ENCODE measurements around the gene VAV3.

Gene VAV3

GRCh38 chr1:107625405-107626029 lies 339.5 kb downstream of the VAV3 start:
- DNase-seq: no peak

- no peak for DNase-seq
These were observed 341.5 kb downstream of the VAV3 start for GRCh38 chr1:107623431-107623830.

- no peak for DNase-seq
These were observed 342.0 kb downstream of the VAV3 start for GRCh38 chr1:107622966-107623365.

GRCh38 chr1:107622535-107622934 lies 342.4 kb downstream of the VAV3 start:
- no peak for DNase-seq

GRCh38 chr1:107620753-107621152 lies 344.2 kb downstream of the VAV3 start:
- no peak for DNase-seq

GRCh38 chr1:107618539-107618938 lies 346.4 kb downstream of the VAV3 start:
- DNase-seq: no peak

GRCh38 chr1:107617921-107618320 lies 347.1 kb downstream of the VAV3 start:
- no peak for DNase-seq

- DNase-seq: no peak
These were observed 347.5 kb downstream of the VAV3 start for GRCh38 chr1:107617456-107617855.

GRCh38 chr1:107609808-107610207 lies 355.2 kb downstream of the VAV3 start:
- no peak for DNase-seq

GRCh38 chr1:107604825-107605224 lies 360.2 kb downstream of the VAV3 start:
- DNase-seq: no peak

- DNase-seq: no peak
These were observed 364.3 kb downstream of the VAV3 start for GRCh38 chr1:107600607-107601160.

GRCh38 chr1:107599220-107599619 lies 365.8 kb downstream of the VAV3 start:
- no peak for DNase-seq

GRCh38 chr1:107597290-107597689 lies 367.7 kb downstream of the VAV3 start:
- no peak for DNase-seq

- no peak for DNase-seq
These were observed 370.4 kb downstream of the VAV3 start for GRCh38 chr1:107594536-107594935.

- DNase-seq: no peak
These were observed 371.3 kb downstream of the VAV3 start for GRCh38 chr1:107593501-107594209.

- no peak for DNase-seq
These were observed 373.9 kb downstream of the VAV3 start for GRCh38 chr1:107590900-107591622.

GRCh38 chr1:107590087-107590486 lies 374.9 kb downstream of the VAV3 start:
- no peak for DNase-seq

GRCh38 chr1:107588321-107588720 lies 376.7 kb downstream of the VAV3 start:
- no peak for DNase-seq

GRCh38 chr1:107575226-107575625 lies 389.8 kb downstream of the VAV3 start:
- no peak for DNase-seq

GRCh38 chr1:107574044-107574443 lies 390.9 kb downstream of the VAV3 start:
- DNase-seq: no peak

- no peak for DNase-seq
These were observed 392.2 kb downstream of the VAV3 start for GRCh38 chr1:107572674-107573211.

GRCh38 chr1:107570768-107571167 lies 394.2 kb downstream of the VAV3 start:
- DNase-seq: no peak

GRCh38 chr1:107563441-107563840 lies 401.5 kb downstream of the VAV3 start:
- DNase-seq: no peak

- DNase-seq: no peak
These were observed 405.1 kb downstream of the VAV3 start for GRCh38 chr1:107559881-107560280.

Data from CD4-positive, alpha-beta T cell treated with Interleukin-21 for 1 hour (primary cell).